K562 (cell line): ENCODE measurements around the gene IKZF4. TPM values are rescaled to one million over a fixed set of nuclear protein-coding genes. Genes with fewer than 3 reads are reported as not detected.

Experiments
- CBFA2T3 ChIP-seq: fragments of 450-650 bp; IDR thresholded peaks from 2 replicates; pipeline ENCODE4 v1.6.1; 2017
- CCNT2 ChIP-seq: IDR thresholded peaks from 2 replicates; pipeline ENCODE4 v1.6.1; 2011; ENCODE audit warnings: borderline replicate concordance, low read depth, mild to moderate bottlenecking, moderate library complexity, mixed read lengths, low read length; ENCODE audit not compliant: insufficient read length; ENCODE audit errors: extremely low read depth
- CXXC5 ChIP-seq: fragments of 250-450 bp; sonication (Bioruptor Pico); IDR thresholded peaks from 2 replicates; pipeline ENCODE4 v1.8.0; 2022; ENCODE audit warnings: inconsistent platforms, mild to moderate bottlenecking, moderate library complexity
- ESRRA ChIP-seq: fragments of 450-650 bp; IDR thresholded peaks from 2 replicates; pipeline ENCODE4 v1.6.1; 2014; ENCODE audit warnings: low read depth, mild to moderate bottlenecking, moderate library complexity, borderline replicate concordance
- ETV6 ChIP-seq, 3 experiments: fragments of 150-350 bp in 1 of 3; sonication (generic) in 1 of 3; formaldehyde crosslinking in 1 of 3; IDR thresholded peaks; 2 replicates each; pipeline versions ENCODE4 v1.6.1 to v1.8.0; 2014 to 2022; ENCODE audit warnings: borderline replicate concordance in 2 of 3, low read depth in 2 of 3, antibody characterized with exemption in 1 of 3, low read length in 1 of 3, mild to moderate bottlenecking in 1 of 3, missing genetic modification reagents in 1 of 3
- JUND ChIP-seq, 2 experiments: IDR thresholded peaks; 2 replicates in 1 of 2; 3 replicates in 1 of 2; pipeline ENCODE4 v1.6.1; 2011; ENCODE audit warnings: borderline replicate concordance in 2 of 2, low read depth in 2 of 2, low read length in 2 of 2, improper control_type of control experiment in 1 of 2, missing biosample characterization in 1 of 2, missing genetic modification characterization in 1 of 2, missing genetic modification reagents in 1 of 2
- KLF13 ChIP-seq: fragments of 450-650 bp; IDR thresholded peaks from 2 replicates; pipeline ENCODE4 v1.6.1; 2016; ENCODE audit warnings: missing genetic modification characterization, low read depth, mild to moderate bottlenecking, missing compliant biosample characterization, moderate library complexity, borderline replicate concordance
- KLF16 ChIP-seq: IDR thresholded peaks from 2 replicates; pipeline ENCODE4 v1.6.1; 2016; ENCODE audit warnings: antibody characterized with exemption
- MCM3 ChIP-seq: fragments of 450-650 bp; IDR thresholded peaks from 2 replicates; pipeline ENCODE4 v1.6.1; 2016
- MECOM ChIP-seq: fragments of 250-450 bp; sonication (Bioruptor Pico); IDR thresholded peaks from 2 replicates; pipeline ENCODE4 v1.8.0; 2022; ENCODE audit warnings: inconsistent platforms
- MEIS2 ChIP-seq: fragments of 450-650 bp; IDR thresholded peaks from 2 replicates; pipeline ENCODE4 v1.6.1; 2014; ENCODE audit warnings: mild to moderate bottlenecking; ENCODE audit not compliant: partially characterized antibody
- MTA1 ChIP-seq: fragments of 450-650 bp; IDR thresholded peaks from 2 replicates; pipeline ENCODE4 v1.6.1; 2017; ENCODE audit warnings: borderline replicate concordance
- PHF8 ChIP-seq: fragments of 200-600 bp; sonication (generic); IDR thresholded peaks from 2 replicates; pipeline ENCODE4 v1.6.1; 2012; ENCODE audit warnings: mixed run types, mild to moderate bottlenecking, inconsistent platforms, low read length, moderate library complexity, borderline replicate concordance
- RB1 ChIP-seq: fragments of 450-650 bp; IDR thresholded peaks from 2 replicates; pipeline ENCODE4 v1.6.1; 2017; ENCODE audit warnings: low read depth, mild to moderate bottlenecking
- SMAD3 ChIP-seq: fragments of 450-650 bp; formaldehyde crosslinking; conservative IDR thresholded peaks from 2 replicates; pipeline ENCODE4 v1.4.0; 2020; ENCODE audit warnings: mild to moderate bottlenecking
- SRSF3 ChIP-seq: fragments of 200-400 bp; formaldehyde crosslinking; IDR thresholded peaks from 2 replicates; pipeline ENCODE4 v1.6.1; 2016; ENCODE audit warnings: mild to moderate bottlenecking, low read length, moderate library complexity; ENCODE audit not compliant: insufficient read depth
- TAL1 ChIP-seq: fragments of 450-650 bp; IDR thresholded peaks from 2 replicates; pipeline ENCODE4 v1.6.1; 2016; ENCODE audit warnings: mild to moderate bottlenecking
- ZNF561 ChIP-seq: fragments of 450-650 bp; formaldehyde crosslinking; conservative IDR thresholded peaks from 2 replicates; pipeline ENCODE4 v1.4.0; 2020; ENCODE audit warnings: mild to moderate bottlenecking, moderate library complexity
- polyA plus RNA-seq, 8 experiments: library from polyadenylated mRNA; depleted of rRNA in 4 of 8; stranded (reverse) in 5 of 8; unstranded in 3 of 8; fragments of >200 nt; fragmentation: Nextera tagmentation in 2 of 8; fragmentation: Illumina TruSeq in 1 of 8; extraction: Ambion mirVana in 2 of 8; extraction: Trizol in 1 of 8; gene quantifications; 2 replicates each; pipeline versions ENCODE4 v1.2.1 to v1.2.3, GENCODE V29; 2011 to 2014; ENCODE audit warnings: inconsistent platforms in 1 of 8, missing spikeins in 1 of 8
- total RNA-seq, 7 experiments: library from RNA; depleted of rRNA in 6 of 7; stranded (reverse); fragments of >200 nt in 6 of 7; fragmentation: Illumina TruSeq in 2 of 7; extraction: Trizol in 2 of 7; gene quantifications; 2 replicates each; pipeline versions ENCODE4 v1.2.1 to v1.2.3, GENCODE V29; 2011 to 2021; ENCODE audit warnings: low replicate concordance in 1 of 7
- TF ChIP-seq, protein P1 (sequence below): fragments of 250-450 bp; sonication (Bioruptor Pico); IDR thresholded peaks from 2 replicates; pipeline ENCODE4 v1.8.0; 2022; ENCODE audit warnings: inconsistent platforms, mild to moderate bottlenecking, moderate library complexity, borderline replicate concordance
- TF ChIP-seq, protein P2 (sequence below): sonication (generic); formaldehyde crosslinking; IDR thresholded peaks from 2 replicates; pipeline ENCODE4 v1.8.0; 2022; ENCODE audit warnings: mild to moderate bottlenecking, low read depth, missing genetic modification reagents
- TF ChIP-seq, protein P3 (sequence below): fragments of 450-650 bp; IDR thresholded peaks from 2 replicates; pipeline ENCODE4 v1.6.1; 2016
- TF ChIP-seq, protein P4 (sequence below): sonication (generic); formaldehyde crosslinking; IDR thresholded peaks from 2 replicates; pipeline ENCODE4 v1.8.1; 2023; ENCODE audit warnings: mild to moderate bottlenecking, missing genetic modification reagents

IKZF4 gene
- total and polyA plus RNA-seq, 9 of the 15 experiments (the other 6 are each of a cell fraction or from before 2014, with no cell fraction given), result 1.9 to 16.3 (median 3.6) TPM

DNA sequence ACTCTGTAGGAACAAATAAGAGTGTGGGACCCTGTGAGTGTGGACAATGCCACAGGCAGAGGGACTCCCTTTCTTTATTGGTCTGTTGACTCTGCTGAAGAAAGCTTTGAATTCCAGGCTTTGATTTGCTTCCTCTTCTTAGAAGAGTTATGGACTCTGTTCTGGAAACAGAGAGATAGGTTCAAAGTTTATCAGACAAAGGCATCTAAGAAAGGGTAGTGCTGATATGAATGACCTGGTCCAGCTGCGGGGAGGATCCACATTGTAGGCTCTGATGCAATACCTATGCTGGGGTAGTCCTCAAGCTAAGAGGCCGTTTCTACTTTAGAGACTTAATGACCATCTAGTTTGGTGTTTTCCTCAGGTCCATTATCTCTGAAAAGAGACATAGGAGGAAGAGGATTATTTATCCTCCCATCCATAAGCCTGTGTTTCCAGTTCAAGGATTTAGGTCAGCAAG is 10.7 kb upstream of the IKZF4 start (continued):
- TF ChIP-seq PHF8 (no peak), CBFA2T3 (peak; percentile 61), TAL1 (peak; percentile 64), JUND (IDR thresholded peaks at IDR 0.05; ENCODE audit: borderline replicate concordance, low read depth, low read length) (peak; percentile 81), JUND (tag; IDR thresholded peaks at IDR 0.05; ENCODE audit: borderline replicate concordance, low read depth, low read length) (peak; percentile 73; the same call in 1 of the 3 replicates), ZNF561 (0 out of 2 replicates have a peak, but pooled peaks have one; percentile 10), CXXC5 (CRISPR knock-in tag) (peak; percentile 68), ETV6 (IDR thresholded peaks at IDR 0.05; ENCODE audit: borderline replicate concordance in 1 of 2, low read depth in 2 of 2, low read length in 1 of 2) (no peak), ETV6 (CRISPR knock-in tag; IDR thresholded peaks at IDR 0.05; ENCODE audit: borderline replicate concordance) (no peak), CCNT2 (peak; percentile 24), KLF13 (tag) (no peak), MECOM (CRISPR knock-in tag) (0 out of 2 replicates have a peak, but pooled peaks have one; percentile 6), SMAD3 (0 out of 2 replicates have a peak, but pooled peaks have one; percentile 56), MTA1 (no peak; the same call in 1 of the 2 replicates), MEIS2 (peak; percentile 82), SRSF3 (no peak), KLF16 (peak; percentile 69; the same call in 1 of the 2 replicates), ESRRA (peak; percentile 70; the same call in 1 of the 2 replicates), RB1 (no peak), MCM3 (no peak)
- TF ChIP-seq, protein P1, sequence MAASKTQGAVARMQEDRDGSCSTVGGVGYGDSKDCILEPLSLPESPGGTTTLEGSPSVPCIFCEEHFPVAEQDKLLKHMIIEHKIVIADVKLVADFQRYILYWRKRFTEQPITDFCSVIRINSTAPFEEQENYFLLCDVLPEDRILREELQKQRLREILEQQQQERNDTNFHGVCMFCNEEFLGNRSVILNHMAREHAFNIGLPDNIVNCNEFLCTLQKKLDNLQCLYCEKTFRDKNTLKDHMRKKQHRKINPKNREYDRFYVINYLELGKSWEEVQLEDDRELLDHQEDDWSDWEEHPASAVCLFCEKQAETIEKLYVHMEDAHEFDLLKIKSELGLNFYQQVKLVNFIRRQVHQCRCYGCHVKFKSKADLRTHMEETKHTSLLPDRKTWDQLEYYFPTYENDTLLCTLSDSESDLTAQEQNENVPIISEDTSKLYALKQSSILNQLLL (CRISPR knock-in tag), result no peak
- TF ChIP-seq, protein P2, sequence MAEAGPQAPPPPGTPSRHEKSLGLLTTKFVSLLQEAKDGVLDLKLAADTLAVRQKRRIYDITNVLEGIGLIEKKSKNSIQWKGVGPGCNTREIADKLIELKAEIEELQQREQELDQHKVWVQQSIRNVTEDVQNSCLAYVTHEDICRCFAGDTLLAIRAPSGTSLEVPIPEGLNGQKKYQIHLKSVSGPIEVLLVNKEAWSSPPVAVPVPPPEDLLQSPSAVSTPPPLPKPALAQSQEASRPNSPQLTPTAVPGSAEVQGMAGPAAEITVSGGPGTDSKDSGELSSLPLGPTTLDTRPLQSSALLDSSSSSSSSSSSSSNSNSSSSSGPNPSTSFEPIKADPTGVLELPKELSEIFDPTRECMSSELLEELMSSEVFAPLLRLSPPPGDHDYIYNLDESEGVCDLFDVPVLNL, result no peak
- TF ChIP-seq, protein P3, sequence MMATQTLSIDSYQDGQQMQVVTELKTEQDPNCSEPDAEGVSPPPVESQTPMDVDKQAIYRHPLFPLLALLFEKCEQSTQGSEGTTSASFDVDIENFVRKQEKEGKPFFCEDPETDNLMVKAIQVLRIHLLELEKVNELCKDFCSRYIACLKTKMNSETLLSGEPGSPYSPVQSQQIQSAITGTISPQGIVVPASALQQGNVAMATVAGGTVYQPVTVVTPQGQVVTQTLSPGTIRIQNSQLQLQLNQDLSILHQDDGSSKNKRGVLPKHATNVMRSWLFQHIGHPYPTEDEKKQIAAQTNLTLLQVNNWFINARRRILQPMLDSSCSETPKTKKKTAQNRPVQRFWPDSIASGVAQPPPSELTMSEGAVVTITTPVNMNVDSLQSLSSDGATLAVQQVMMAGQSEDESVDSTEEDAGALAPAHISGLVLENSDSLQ, result peak; percentile 21; the same call in 1 of the 2 replicates
- TF ChIP-seq, protein P4, sequence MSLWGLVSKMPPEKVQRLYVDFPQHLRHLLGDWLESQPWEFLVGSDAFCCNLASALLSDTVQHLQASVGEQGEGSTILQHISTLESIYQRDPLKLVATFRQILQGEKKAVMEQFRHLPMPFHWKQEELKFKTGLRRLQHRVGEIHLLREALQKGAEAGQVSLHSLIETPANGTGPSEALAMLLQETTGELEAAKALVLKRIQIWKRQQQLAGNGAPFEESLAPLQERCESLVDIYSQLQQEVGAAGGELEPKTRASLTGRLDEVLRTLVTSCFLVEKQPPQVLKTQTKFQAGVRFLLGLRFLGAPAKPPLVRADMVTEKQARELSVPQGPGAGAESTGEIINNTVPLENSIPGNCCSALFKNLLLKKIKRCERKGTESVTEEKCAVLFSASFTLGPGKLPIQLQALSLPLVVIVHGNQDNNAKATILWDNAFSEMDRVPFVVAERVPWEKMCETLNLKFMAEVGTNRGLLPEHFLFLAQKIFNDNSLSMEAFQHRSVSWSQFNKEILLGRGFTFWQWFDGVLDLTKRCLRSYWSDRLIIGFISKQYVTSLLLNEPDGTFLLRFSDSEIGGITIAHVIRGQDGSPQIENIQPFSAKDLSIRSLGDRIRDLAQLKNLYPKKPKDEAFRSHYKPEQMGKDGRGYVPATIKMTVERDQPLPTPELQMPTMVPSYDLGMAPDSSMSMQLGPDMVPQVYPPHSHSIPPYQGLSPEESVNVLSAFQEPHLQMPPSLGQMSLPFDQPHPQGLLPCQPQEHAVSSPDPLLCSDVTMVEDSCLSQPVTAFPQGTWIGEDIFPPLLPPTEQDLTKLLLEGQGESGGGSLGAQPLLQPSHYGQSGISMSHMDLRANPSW (CRISPR knock-in tag), result no peak
